Omental fat pad (tissue), 4 donors: ENCODE measurements around the gene TLR4. TPM values are rescaled to one million over a fixed set of nuclear protein-coding genes. Genes with fewer than 3 reads are reported as not detected.

ENCODE experiments used
- small RNA-seq: library from RNA; depleted of rRNA; stranded (forward); fragments of <200 nt; gene quantifications from one replicate; pipeline ENCODE3, GENCODE V24; 2016
- total RNA-seq, 4 donors: library from RNA; depleted of rRNA; stranded (reverse); fragments of >200 nt; gene quantifications; one replicate each; pipeline ENCODE4 v1.1.0, GENCODE V29; 2016

The TLR4 gene
- total RNA-seq, 4 donors from 2014 or later: 89.1 to 129 (median 107) TPM

Small RNA genes lying within 50 kb of the gene (small RNA-seq; reads per million reads assigned to genes)
- not detected for gene RNU6-1082P
